ENCODE data around the gene VPS13D.

Gene VPS13D

GRCh38 chr1:12544357-12544756 lies 314.5 kb downstream of the VPS13D start:
- no peak for DNase-seq (ENCODE audit: low read depth)
- no peak overlapping the region for H3K4me3 ChIP-seq (ENCODE audit: low read length)
- TF ChIP-seq CTCF (IDR thresholded peaks at IDR 0.05; ENCODE audit: insufficient read depth, low read depth, low read length, missing control alignments), result no peak

GRCh38 chr1:12544992-12545391 lies 315.2 kb downstream of the VPS13D start:
- H3K4me3 ChIP-seq (ENCODE audit: low read length), result no peak overlapping the region
- DNase-seq (ENCODE audit: low read depth), result no peak
- no peak for TF ChIP-seq CTCF (IDR thresholded peaks at IDR 0.05; ENCODE audit: insufficient read depth, low read depth, low read length, missing control alignments)

GRCh38 chr1:12546771-12547585 lies 317.1 kb downstream of the VPS13D start:
- DNase-seq (ENCODE audit: low read depth), result no peak
- H3K4me3 ChIP-seq (ENCODE audit: low read length), result no peak overlapping the region
- no peak for TF ChIP-seq CTCF (IDR thresholded peaks at IDR 0.05; ENCODE audit: insufficient read depth, low read depth, low read length, missing control alignments)

- no peak for TF ChIP-seq CTCF (IDR thresholded peaks at IDR 0.05; ENCODE audit: insufficient read depth, low read depth, low read length, missing control alignments)
- DNase-seq (ENCODE audit: low read depth), result no peak
- H3K4me3 ChIP-seq (ENCODE audit: low read length), result no peak overlapping the region
These were observed 317.9 kb downstream of the VPS13D start for GRCh38 chr1:12547586-12548225.

GRCh38 chr1:12548279-12548972 lies 318.6 kb downstream of the VPS13D start:
- H3K4me3 ChIP-seq (ENCODE audit: low read length), result no peak overlapping the region
- DNase-seq (ENCODE audit: low read depth), result no peak
- no peak for TF ChIP-seq CTCF (IDR thresholded peaks at IDR 0.05; ENCODE audit: insufficient read depth, low read depth, low read length, missing control alignments)

- no peak for TF ChIP-seq CTCF (IDR thresholded peaks at IDR 0.05; ENCODE audit: insufficient read depth, low read depth, low read length, missing control alignments)
- no peak overlapping the region for H3K4me3 ChIP-seq (ENCODE audit: low read length)
- no peak for DNase-seq (ENCODE audit: low read depth)
These were observed 319.2 kb downstream of the VPS13D start for GRCh38 chr1:12548973-12549459.
